Heart right ventricle (tissue), 16 donors: ENCODE measurements around the gene TULP4. TPM values are rescaled to one million over a fixed set of nuclear protein-coding genes. Genes with fewer than 3 reads are reported as not detected.
A peak's percentile ranks its signal among the peaks of the same experiment; 100 is the strongest.

Experiments used
- ATAC-seq, 8 donors: fragments of 200-7000 bp; cut with Tn5 transposase; one replicate each; pipeline ENCODE4 v1.9.1; 2020; ENCODE audit warnings: mild to moderate bottlenecking in 8 of 8, moderate library complexity in 8 of 8, moderate number of reproducible peaks in 1 of 8
- DNase-seq, 2 donors: peaks; one replicate each; pipeline ENCODE4 v3.0.0-alpha.2; 2020
- H3K27ac ChIP-seq, 10 donors: fragments of 200-600 bp; sonication (generic) in 2 of 10; one replicate each; pipeline versions ENCODE4 v1.5.0 to v1.8.0; 2020 to 2022; ENCODE audit warnings: mild to moderate bottlenecking in 3 of 10
- H3K27me3 ChIP-seq, 7 donors: fragments of 200-600 bp; one replicate each; pipeline ENCODE4 v1.8.0; 2021 to 2022; ENCODE audit warnings: mild to moderate bottlenecking in 2 of 7
- H3K36me3 ChIP-seq, 9 donors: fragments of 200-600 bp; sonication (generic) in 1 of 9; one replicate each; pipeline versions ENCODE4 v1.5.0 to v1.8.0; 2020 to 2022; ENCODE audit warnings: mild to moderate bottlenecking in 2 of 9
- H3K4me1 ChIP-seq, 9 donors: fragments of 200-600 bp; sonication (generic) in 1 of 9; one replicate each; pipeline versions ENCODE4 v1.5.0 to v1.8.0; 2020 to 2022; ENCODE audit warnings: mild to moderate bottlenecking in 4 of 9
- H3K4me3 ChIP-seq, 10 donors: fragments of 200-600 bp; sonication (generic) in 2 of 10; one replicate each; pipeline versions ENCODE4 v1.5.0 to v1.8.0; 2020 to 2022; ENCODE audit warnings: mild to moderate bottlenecking in 7 of 10, moderate library complexity in 2 of 10
- H3K9me3 ChIP-seq, 11 donors: fragments of 200-600 bp in 10 of 11; sonication (generic) in 2 of 11; one replicate each; pipeline versions ENCODE4 v1.5.0 to v1.8.0; 2013 to 2022; ENCODE audit warnings: mild to moderate bottlenecking in 2 of 11, control low read depth in 1 of 11, moderate library complexity in 1 of 11
- CTCF ChIP-seq, 9 donors: fragments of 200-600 bp; sonication (generic) in 2 of 9; IDR thresholded peaks; one replicate each; pipeline versions ENCODE4 v1.5.0 to v1.8.0; 2021 to 2022; ENCODE audit warnings: antibody characterized with exemption in 9 of 9, mild to moderate bottlenecking in 5 of 9, moderate library complexity in 1 of 9
- WGBS, 2 donors: extraction: QIAGEN DNeasy Blood & Tissue Kit; methylation state at CpG; one replicate each; pipeline ENCODE4 v1.1.7; 2013; ENCODE audit warnings: inconsistent platforms in 1 of 2; 5-methylcytosine and 5-hydroxymethylcytosine counted together
- intact Hi-C, 10 donors: fragments of 100-400 bp; cut with DNase I; formaldehyde crosslinking; loops; one replicate each; pipeline versions ENCODE4 v1.11.1 to v1.14.2; 2022
- polyA plus RNA-seq, 2 donors: library from polyadenylated mRNA; stranded (reverse); fragments of 200-250 nt; gene quantifications; one replicate each; pipeline ENCODE4 v1.2.3, GENCODE V29; 2013
- total RNA-seq, 10 donors: library from RNA; stranded (reverse); fragmentation: NEBNext Ultra II Directional in 3 of 10; extraction: Animal tissue kit (Norgen Biotek cat#: 25700) in 3 of 10; gene quantifications; one replicate each; pipeline versions ENCODE4 v1.2.1 to v1.2.4, GENCODE V29; 2021 to 2023
- donor health status: Arrhythmogenic right ventricular cardiomyopathy.
- donor health status: ischemic (EF 13 %, LVEDD 7.1; RV severe dilation, severe dysfunction).
- donor health status: healthy with polysubstance abuse.
- donor health status: DM: no; HTN: yes; CAD: no.
- donor health status: DM: no; HTN: no; CAD: no.
- donor health status: ischemic (EF 25% LVEDD 6.9; RV normal size, moderate dysfunction).
- donor health status: ischemic (EF 25% LVEDD 5.7; RV mildly dilated, moderate dysfunction).
- donor health status: healthy.
- donor health status: DM: yes; HTN: yes; CAD: no.
- donor health status: Ischemic cardiomyopathy.
- donor health status: ischemic (EF 35%, LVEDD 5.7; RV mildly dilated, moderate dysfunction).
- donor health status: nonischemic (EF 11% LVEDD 7.7; RV severe dilation, severe dysfunction).
- donor health status: DM: yes; HTN: yes; CAD: no.
- donor health status: PGD.
- donor health status: ischemic (EF 29% LVEDD 5.4; RV normal size, mild dysfunction).
- donor health status: nonischemic (EF 23%, LVEDD 6.1; RV moderate dilation, normal function).

The TULP4 gene
- total and polyA plus RNA-seq, 12 donors = 2.1 to 127 (median 99.2) TPM

GRCh38 chr6:158517038-158517437 is 204.8 kb downstream of the TULP4 start:
- Histone ChIP-seq H3K4me1 (peaks cover 0 to 19% (median 13%) of the 10 kb centered on the region in 9 donors), H3K9me3 (no peaks in the 10 kb centered on the region), H3K36me3 (no peaks in the 10 kb centered on the region), H3K27me3 (peaks cover 0 to 58% (median 37%) of the 10 kb centered on the region in 7 donors), H3K4me3 (no peak overlapping the region), H3K27ac (no peak overlapping the region)
- ATAC-seq (no peak), DNase-seq (no peak)
- intact Hi-C loops = loop anchor here in 7 of 10 donors (5.0 to 10.0 kb wide), 2 partner anchors 292 to 295 kb away; no protein-coding TSS in a partner anchor
- no peak for TF ChIP-seq CTCF (IDR thresholded peaks at IDR 0.05)
- 90 to 95% methylated on average over 8 of the region's 8 CpGs for whole genome bisulfite sequencing, 2 donors

- H3K9me3 ChIP-seq = no peaks in the 10 kb centered on the region
- 70 to 75% methylated on average over 5 of the region's 5 CpGs for WGBS, 2 donors
- H3K27me3 ChIP-seq = peaks cover 0 to 58% (median 38%) of the 10 kb centered on the region in 7 donors
- H3K27ac ChIP-seq = no peak overlapping the region
- no peaks in the 10 kb centered on the region for H3K36me3 ChIP-seq
- H3K4me3 ChIP-seq = no peak overlapping the region
- TF ChIP-seq CTCF (IDR thresholded peaks at IDR 0.05) = no peak
- ATAC-seq (peak in 3 of 8 donors; percentile 18 to 58 (median 38)), DNase-seq (no peak)
- H3K4me1 ChIP-seq = peaks cover 0 to 19% (median 13%) of the 10 kb centered on the region in 9 donors
- intact Hi-C loops = loop anchor here in 7 of 10 donors (5.0 to 10.0 kb wide), 2 partner anchors 293 to 295 kb away; no protein-coding TSS in a partner anchor
Measured at GRCh38 chr6:158517581-158517980, 205.3 kb downstream of the TULP4 start.

GRCh38 chr6:158518191-158519127 is 206.2 kb downstream of the TULP4 start:
- DNase-seq (peak; percentile 38 to 48), ATAC-seq (peak in 6 of 8 donors; percentile 61 to 80 (median 70))
- peak; percentile 5 to 68 (median 53) for TF ChIP-seq CTCF (IDR thresholded peaks at IDR 0.05)
- WGBS, 2 donors = 10 to 11% methylated on average over 18 of the region's 18 CpGs
- Histone ChIP-seq H3K27me3 (peaks cover 0 to 61% (median 45%) of the 10 kb centered on the region in 7 donors), H3K27ac (no peak overlapping the region), H3K4me3 (peak overlapping the region in 4 of 10 donors; percentile 4 to 28 (median 22)), H3K36me3 (no peaks in the 10 kb centered on the region), H3K4me1 (peaks cover 0 to 19% (median 13%) of the 10 kb centered on the region in 9 donors), H3K9me3 (no peaks in the 10 kb centered on the region)
- intact Hi-C loops = loop anchor here in 9 of 10 donors (2.0 to 10.0 kb wide), 4 partner anchors 294 to 302 kb away; no protein-coding TSS in a partner anchor

GRCh38 chr6:158519300-158519699 is 207.0 kb downstream of the TULP4 start:
- no peak overlapping the region for H3K4me3 ChIP-seq
- intact Hi-C loops = loop anchor here in 9 of 10 donors (2.0 to 10.0 kb wide), 4 partner anchors 294 to 302 kb away; no protein-coding TSS in a partner anchor
- no peaks in the 10 kb centered on the region for H3K36me3 ChIP-seq
- H3K4me1 ChIP-seq = peaks cover 0 to 19% (median 13%) of the 10 kb centered on the region in 9 donors
- no peak for DNase-seq
- no peak for ATAC-seq
- 45 to 55% methylated on average over 3 of the region's 3 CpGs for WGBS, 2 donors
- H3K27me3 ChIP-seq = peaks cover 0 to 70% (median 54%) of the 10 kb centered on the region in 7 donors
- H3K9me3 ChIP-seq = no peaks in the 10 kb centered on the region
- H3K27ac ChIP-seq = no peak overlapping the region
- no peak for TF ChIP-seq CTCF (IDR thresholded peaks at IDR 0.05)
